H1 (cell line): ENCODE results near the gene LRRC41. TPM values are rescaled to one million over a fixed set of nuclear protein-coding genes. Genes with fewer than 3 reads are reported as not detected.

Experiments
- CTCF ChIA-PET: fragments of 300-600 bp; sonication (Branson Sonifier 250); formaldehyde crosslinking; loops from one replicate; lab custom pipeline; 2021; ENCODE audit not compliant: partially characterized antibody; lab: Charles Lee
- POLR2A ChIA-PET: fragments of 300-600 bp; sonication (Branson Sonifier 250); formaldehyde crosslinking; loops from one replicate; lab custom pipeline; 2021; ENCODE audit warnings: inconsistent platforms; ENCODE audit not compliant: partially characterized antibody; lab: Charles Lee
- DNase-seq, 2 experiments: peaks; one replicate each; pipeline versions ENCODE4 v3.0.0 to v3.0.0-alpha.2; 2010 to 2022; ENCODE audit warnings: low spot score in 2 of 2, low read depth in 1 of 2, mixed read lengths in 1 of 2
- FAIRE-seq: peaks from 2 replicates; lab custom pipeline; 2011; peaks lifted over from hg19 to GRCh38; lab: Jason Lieb, UNC
- H2AFZ ChIP-seq: 2 replicates; pipeline ENCODE4 v1.8.1; 2012; ENCODE audit warnings: low read length, inconsistent platforms
- H2AK5ac ChIP-seq: 2 replicates; pipeline ENCODE4 v1.6.1; 2013; ENCODE audit warnings: low read depth, low read length
- H2BK120ac ChIP-seq: replicated peaks from 2 replicates; pipeline ENCODE3; 2013; ENCODE audit warnings: low read depth, low read length, inconsistent platforms
- H2BK12ac ChIP-seq: 2 replicates; pipeline ENCODE4 v1.6.1; 2013; ENCODE audit warnings: low read depth, low read length
- H2BK15ac ChIP-seq: 2 replicates; pipeline ENCODE4 v1.6.1; 2013; ENCODE audit warnings: low read length
- H2BK20ac ChIP-seq: 2 replicates; pipeline ENCODE4 v1.6.1; 2013; ENCODE audit warnings: low read length
- H2BK5ac ChIP-seq: 2 replicates; pipeline ENCODE4 v1.6.1; 2013; ENCODE audit warnings: low read depth, low read length
- H3K14ac ChIP-seq: 2 replicates; pipeline ENCODE4 v1.6.1; 2013; ENCODE audit warnings: inconsistent platforms; ENCODE audit not compliant: insufficient read length
- H3K18ac ChIP-seq: 2 replicates; pipeline ENCODE4 v1.6.1; 2013; ENCODE audit warnings: low read length; ENCODE audit errors: extremely low read depth
- H3K23ac ChIP-seq: 2 replicates; pipeline ENCODE4 v1.6.1; 2013; ENCODE audit warnings: inconsistent platforms; ENCODE audit not compliant: insufficient read length
- H3K23me2 ChIP-seq: 2 replicates; pipeline ENCODE4 v1.6.1; 2013; ENCODE audit warnings: low read depth, low read length
- H3K27ac ChIP-seq: 2 replicates; pipeline ENCODE4 v1.6.1; 2011; ENCODE audit warnings: low read depth, low read length, inconsistent platforms
- H3K27me3 ChIP-seq, 4 experiments: replicated peaks in 1 of 4; 1 replicate in 1 of 4; 2 replicates in 3 of 4; pipeline versions ENCODE4 v1.6.1 to v1.8.1; 2011 to 2013; ENCODE audit warnings: low read length in 3 of 4, mild to moderate bottlenecking in 3 of 4, inconsistent platforms in 2 of 4, mixed read lengths in 2 of 4, moderate library complexity in 1 of 4; ENCODE audit not compliant: control insufficient read depth in 3 of 4, insufficient read depth in 3 of 4; ENCODE audit errors: extremely low read depth in 1 of 4
- H3K36me3 ChIP-seq, 4 experiments: 2 replicates each; pipeline versions ENCODE4 v1.6.1 to v1.8.1; 2011 to 2013; ENCODE audit warnings: mild to moderate bottlenecking in 4 of 4, low read length in 3 of 4, moderate library complexity in 2 of 4, control low read depth in 1 of 4, inconsistent platforms in 1 of 4; ENCODE audit not compliant: insufficient read depth in 4 of 4, control insufficient read depth in 2 of 4
- H3K4ac ChIP-seq: replicated peaks from 2 replicates; pipeline ENCODE3; 2013; ENCODE audit warnings: low read length, low read depth, mixed read lengths, inconsistent platforms; ENCODE audit not compliant: insufficient read length
- H3K4me1 ChIP-seq, 4 experiments: replicated peaks in 1 of 4; 1 replicate in 1 of 4; 2 replicates in 3 of 4; pipeline versions ENCODE4 v1.6.1 to v1.8.1; 2011 to 2013; ENCODE audit warnings: low read length in 3 of 4, inconsistent platforms in 2 of 4, mixed read lengths in 1 of 4; ENCODE audit not compliant: insufficient read depth in 4 of 4, control insufficient read depth in 3 of 4
- H3K4me2 ChIP-seq, 2 experiments: 2 replicates each; pipeline versions ENCODE4 v1.6.1 to v1.8.1; 2011 to 2013; ENCODE audit warnings: low read depth in 2 of 2, low read length in 2 of 2, control low read depth in 1 of 2, inconsistent platforms in 1 of 2, mild to moderate bottlenecking in 1 of 2; ENCODE audit not compliant: insufficient read depth in 1 of 2
- H3K4me3 ChIP-seq, 4 experiments: fragments of 200-600, 300-600 bp in 1 of 4; sonication (generic), shearing (Covaris generic), sonication (Bioruptor Twin) in 1 of 4; 2 replicates each; pipeline versions ENCODE4 v1.5.1 to v1.8.1; 2011 to 2016; ENCODE audit warnings: low read length in 4 of 4, low read depth in 3 of 4, control low read depth in 2 of 4, inconsistent platforms in 2 of 4, mild to moderate bottlenecking in 2 of 4, mixed read lengths in 1 of 4, moderate library complexity in 1 of 4; ENCODE audit not compliant: insufficient read depth in 2 of 4; ENCODE audit errors: extremely low read depth in 1 of 4
- H3K56ac ChIP-seq: replicated peaks from 2 replicates; pipeline ENCODE3; 2013; ENCODE audit warnings: low read depth, mild to moderate bottlenecking, mixed read lengths, low read length, inconsistent platforms; ENCODE audit not compliant: insufficient read length
- H3K79me1 ChIP-seq: 2 replicates; pipeline ENCODE4 v1.6.1; 2013; ENCODE audit warnings: low read depth, low read length, control low read depth
- H3K79me2 ChIP-seq, 2 experiments: 2 replicates each; pipeline versions ENCODE4 v1.6.1 to v1.8.1; 2012 to 2013; ENCODE audit warnings: low read length in 2 of 2, mild to moderate bottlenecking in 2 of 2, inconsistent platforms in 1 of 2; ENCODE audit not compliant: insufficient read depth in 2 of 2, control insufficient read depth in 1 of 2
- H3K9ac ChIP-seq, 4 experiments: replicated peaks in 1 of 4; 1 replicate in 1 of 4; 2 replicates in 3 of 4; pipeline versions ENCODE4 v1.6.1 to v1.8.1; 2011 to 2013; ENCODE audit warnings: low read depth in 3 of 4, low read length in 3 of 4, control low read depth in 2 of 4, mild to moderate bottlenecking in 2 of 4, moderate library complexity in 2 of 4, inconsistent platforms in 1 of 4; ENCODE audit errors: extremely low read depth in 1 of 4
- H3K9me3 ChIP-seq, 2 experiments: 2 replicates each; pipeline versions ENCODE4 v1.6.1 to v1.8.1; 2012 to 2013; ENCODE audit warnings: mild to moderate bottlenecking in 2 of 2, moderate library complexity in 2 of 2, control low read depth in 1 of 2, inconsistent platforms in 1 of 2, low read depth in 1 of 2, low read length in 1 of 2, mixed read lengths in 1 of 2; ENCODE audit not compliant: insufficient read depth in 2 of 2
- H4K20me1 ChIP-seq, 2 experiments: replicated peaks in 1 of 2; 2 replicates each; pipeline versions ENCODE3 to v1.8.1; 2011 to 2013; ENCODE audit warnings: inconsistent platforms in 2 of 2, low read length in 2 of 2, mild to moderate bottlenecking in 1 of 2; ENCODE audit not compliant: insufficient read depth in 2 of 2, control insufficient read depth in 1 of 2
- H4K5ac ChIP-seq: 2 replicates; pipeline ENCODE4 v1.6.1; 2013; ENCODE audit warnings: low read length, low read depth, mixed read lengths, inconsistent platforms; ENCODE audit not compliant: insufficient read length
- H4K8ac ChIP-seq: 2 replicates; pipeline ENCODE4 v1.8.0; 2013; ENCODE audit warnings: mild to moderate bottlenecking, moderate library complexity, low read length, inconsistent platforms; ENCODE audit not compliant: insufficient read depth; ENCODE audit errors: extremely low read depth
- H4K91ac ChIP-seq: replicated peaks from 2 replicates; pipeline ENCODE3; 2013; ENCODE audit warnings: low read length, mixed read lengths, inconsistent platforms; ENCODE audit not compliant: insufficient read length
- ATF2 ChIP-seq: IDR thresholded peaks from 2 replicates; pipeline ENCODE4 v1.6.1; 2012; ENCODE audit warnings: low read length, inconsistent platforms
- KDM5A ChIP-seq: fragments of 200-600 bp; IDR thresholded peaks from 2 replicates; pipeline ENCODE4 v1.7.1; 2012; ENCODE audit warnings: mild to moderate bottlenecking, low read length, inconsistent platforms, mixed read lengths
- PHF8 ChIP-seq: fragments of 200-600 bp; sonication (generic); conservative IDR thresholded peaks from 2 replicates; pipeline ENCODE4 v1.7.1; 2012; ENCODE audit warnings: low read depth, mild to moderate bottlenecking, inconsistent platforms, low read length, moderate library complexity
- POLR2A ChIP-seq, 2 experiments: IDR thresholded peaks; 1 replicate in 1 of 2; 2 replicates in 1 of 2; pipeline ENCODE4 v1.6.1; 2011; ENCODE audit warnings: low read depth in 2 of 2, low read length in 2 of 2, mild to moderate bottlenecking in 2 of 2; ENCODE audit errors: control extremely low read depth in 1 of 2
- SIN3A ChIP-seq, 2 experiments: IDR thresholded peaks in 1 of 2; conservative IDR thresholded peaks in 1 of 2; 2 replicates each; pipeline ENCODE4 v1.6.1; 2011 to 2012; ENCODE audit warnings: low read length in 2 of 2, improper control_type of control experiment in 1 of 2, low read depth in 1 of 2, mild to moderate bottlenecking in 1 of 2
- TBP ChIP-seq: IDR thresholded peaks from 2 replicates; pipeline ENCODE4 v1.6.1; 2011; ENCODE audit warnings: low read depth, low read length, improper control_type of control experiment
- YY1 ChIP-seq: IDR thresholded peaks from 2 replicates; pipeline ENCODE4 v1.6.1; 2011; ENCODE audit warnings: low read depth, mild to moderate bottlenecking, low read length
- WGBS, 2 experiments: shearing (Covaris generic) in 1 of 2; methylation state at CpG; one replicate each; pipeline versions ENCODE4 v1.1.6 to v1.1.7; 2013 to 2015; ENCODE audit warnings: low lambda C conversion rate in 2 of 2, mixed read lengths in 2 of 2, inconsistent platforms in 1 of 2, low coverage in 1 of 2, missing lambda C conversion rate in 1 of 2; ENCODE audit not compliant: insufficient replicate concordance in 2 of 2, insufficient coverage in 1 of 2, insufficient read length in 1 of 2; ENCODE audit errors: extremely low coverage in 1 of 2, missing lambda C conversion rate in 1 of 2; 5-methylcytosine and 5-hydroxymethylcytosine counted together
- polyA plus RNA-seq, 7 experiments: library from polyadenylated mRNA; depleted of rRNA in 3 of 7; stranded (reverse) in 5 of 7; unstranded in 2 of 7; fragments of >200 nt in 5 of 7; fragments of 200-250 nt in 2 of 7; gene quantifications; 1 replicate in 5 of 7; 2 replicates in 1 of 7; 4 replicates in 1 of 7; pipeline versions ENCODE4 v1.2.1 to v1.2.3, GENCODE V29; 2011 to 2013; ENCODE audit warnings: missing spikeins in 2 of 7, mixed read lengths in 2 of 7
- total RNA-seq: library from RNA; stranded (reverse); fragmentation: NEBNext Ultra II Directional; extraction: Animal tissue kit (Norgen Biotek cat#: 25700); gene quantifications from 2 replicates; pipeline ENCODE4 v1.2.1, GENCODE V29; 2021
- TF ChIP-seq, protein P1 (sequence below): IDR thresholded peaks from 2 replicates; pipeline ENCODE4 v1.6.1; 2011; ENCODE audit warnings: low read depth, mild to moderate bottlenecking, low read length; ENCODE audit not compliant: insufficient read depth

The LRRC41 gene
- total and polyA plus RNA-seq, 2 of the 8 experiments (the other 6 are each of a cell fraction or from before 2014, with no cell fraction given), result 36.8 to 51.2 TPM

- Histone ChIP-seq H3K4me2 (peak overlapping the region; percentile 81 to 84), H3K23me2 (peaks cover 9% of the 10 kb centered on the region; the same call in 1 of the 2 replicates), H4K8ac (no peak overlapping the region; the same call in 1 of the 2 replicates), H2BK15ac (no peak overlapping the region), H3K56ac (peak overlapping the region; percentile 63), H3K79me1 (peaks cover 10% of the 10 kb centered on the region; the same call in 1 of the 2 replicates), H3K18ac (0 out of 2 replicates have a peak overlapping the region, but pooled peaks have one; percentile 55), H3K14ac (no peak overlapping the region), H3K27ac (peak overlapping the region; percentile 94), H2BK120ac (no peak overlapping the region), H4K20me1 (peaks cover 2 to 6% of the 10 kb centered on the region in 2 experiments), H3K4me3 (peak overlapping the region; percentile 87 to 94 (median 92)), H3K23ac (no peak overlapping the region), H3K79me2 (peaks cover 3 to 22% of the 10 kb centered on the region in 2 experiments), H4K5ac (peak overlapping the region; percentile 80), H3K9ac (peak overlapping the region; percentile 91 to 99 (median 94)), H3K9me3 (no peaks in the 10 kb centered on the region), H3K36me3 (peaks cover 13 to 40% (median 27%) of the 10 kb centered on the region in 4 experiments), H2BK5ac (peak overlapping the region; percentile 72; the same call in 1 of the 2 replicates), H2BK20ac (no peak overlapping the region), H3K4me1 (peaks cover 4 to 15% (median 5%) of the 10 kb centered on the region in 4 experiments; a peak in 5 of 7 replicates), H2BK12ac (no peak overlapping the region), H2AK5ac (no peak overlapping the region; the same call in 1 of the 2 replicates), H2AFZ (no peak overlapping the region), H3K27me3 (no peaks in the 10 kb centered on the region), H3K4ac (no peak overlapping the region), H4K91ac (peak overlapping the region; percentile 70)
- FAIRE-seq, result peak; percentile 24
- ChIA-PET CTCF (interaction anchor here (0.7 to 1.8 kb wide), 7 partner anchors 9 to 26 kb away, joined by 3 to 7 read pairs (median 4); no protein-coding TSS in a partner anchor), POLR2A (interaction anchor here (0.7 to 10.6 kb wide), 11 partner anchors 10 to 85 kb away, joined by 3 to 100 read pairs (median 5); partner anchors contain the start of genes LRRC41, LURAP1 and UQCRH)
- 8% methylated on average over 7 of the region's 7 CpGs; no CpG with 5 or more reads in 1 of the 2 experiments for WGBS, 2 experiments
- DNase-seq, result peak in 1 of 2 experiments; percentile 68
- TF ChIP-seq TBP (peak; percentile 8; the same call in 1 of the 2 replicates), POLR2A (IDR thresholded peaks at IDR 0.05; ENCODE audit: control extremely low read depth in 1 of 2, low read depth in 2 of 2, low read length in 2 of 2) (no peak), YY1 (0 out of 2 replicates have a peak, but pooled peaks have one; percentile 21), PHF8 (0 out of 2 replicates have a peak, but pooled peaks have one; percentile 5), KDM5A (peak; percentile 29; the same call in 1 of the 2 replicates), ATF2 (no peak), SIN3A (conservative IDR thresholded peaks at IDR 0.05 in 1 of 2, IDR thresholded peaks at IDR 0.05 in 1 of 2; ENCODE audit: low read depth in 1 of 2, low read length in 2 of 2) (0 out of 4 replicates have a peak, but pooled peaks of 1 of the 2 experiments have one; percentile 63)
- TF ChIP-seq, protein P1, sequence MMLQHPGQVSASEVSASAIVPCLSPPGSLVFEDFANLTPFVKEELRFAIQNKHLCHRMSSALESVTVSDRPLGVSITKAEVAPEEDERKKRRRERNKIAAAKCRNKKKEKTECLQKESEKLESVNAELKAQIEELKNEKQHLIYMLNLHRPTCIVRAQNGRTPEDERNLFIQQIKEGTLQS, result no peak
Observed at GRCh38 chr1:46248122-46248920, 55.1 kb downstream of the LRRC41 start.
